Activated CD8-positive, alpha-beta memory T cell treated with anti-CD3 and anti-CD28 coated beads for 1 hour (primary cell): Measurements from ENCODE around the gene ERO1A.
"Not testable (repeated sequence)": the region's sequence is repeated elsewhere in the genome, so short reads cannot be mapped to it uniquely, and the experiment has no call there.

ENCODE experiments used
- DNase-seq, 2 donors: peaks; one replicate each; pipeline ENCODE4 v3.0.0-alpha.2; 2020; ENCODE audit warnings: low read depth in 1 of 2; ENCODE audit errors: extremely low read depth in 1 of 2

The ERO1A gene, protein sequence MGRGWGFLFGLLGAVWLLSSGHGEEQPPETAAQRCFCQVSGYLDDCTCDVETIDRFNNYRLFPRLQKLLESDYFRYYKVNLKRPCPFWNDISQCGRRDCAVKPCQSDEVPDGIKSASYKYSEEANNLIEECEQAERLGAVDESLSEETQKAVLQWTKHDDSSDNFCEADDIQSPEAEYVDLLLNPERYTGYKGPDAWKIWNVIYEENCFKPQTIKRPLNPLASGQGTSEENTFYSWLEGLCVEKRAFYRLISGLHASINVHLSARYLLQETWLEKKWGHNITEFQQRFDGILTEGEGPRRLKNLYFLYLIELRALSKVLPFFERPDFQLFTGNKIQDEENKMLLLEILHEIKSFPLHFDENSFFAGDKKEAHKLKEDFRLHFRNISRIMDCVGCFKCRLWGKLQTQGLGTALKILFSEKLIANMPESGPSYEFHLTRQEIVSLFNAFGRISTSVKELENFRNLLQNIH

DNA sequence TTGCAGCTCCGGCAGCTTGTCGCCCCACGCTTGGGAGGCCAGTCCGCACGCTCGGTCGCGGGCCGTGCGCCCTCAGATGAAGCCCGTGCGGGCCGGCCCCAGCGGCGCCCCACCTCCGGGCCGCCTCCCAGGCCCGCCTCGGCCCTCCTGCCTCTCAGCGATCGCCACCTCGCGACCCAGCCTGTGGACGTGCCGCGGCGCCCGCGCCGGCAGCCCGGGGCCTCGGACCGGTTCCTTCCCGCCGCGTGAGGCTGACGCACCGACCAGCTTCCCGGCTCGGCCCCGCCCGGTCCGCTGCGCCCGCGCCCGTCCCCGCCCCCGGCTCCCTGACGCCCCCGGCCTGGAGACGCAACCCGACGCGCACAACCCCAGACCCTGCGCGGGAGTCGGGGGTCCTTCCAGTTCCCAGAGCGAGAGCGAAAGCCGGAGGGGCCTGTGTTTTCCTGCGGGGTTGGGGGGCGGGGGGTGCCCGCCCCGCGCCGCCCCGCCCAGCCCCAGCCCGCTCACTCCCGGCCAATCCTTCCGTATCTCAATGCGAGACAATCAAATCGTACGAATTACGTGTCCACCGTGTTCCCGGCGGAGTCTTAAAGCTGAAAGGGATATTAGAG is at the start of gene ERO1A:
ERO1A (minus strand) TSS at position 78 of the 611 bp plus-strand sequence; CDS start at position 1, 77 bp downstream.
- peak in 1 of 2 donors; percentile 45 for DNase-seq

DNA sequence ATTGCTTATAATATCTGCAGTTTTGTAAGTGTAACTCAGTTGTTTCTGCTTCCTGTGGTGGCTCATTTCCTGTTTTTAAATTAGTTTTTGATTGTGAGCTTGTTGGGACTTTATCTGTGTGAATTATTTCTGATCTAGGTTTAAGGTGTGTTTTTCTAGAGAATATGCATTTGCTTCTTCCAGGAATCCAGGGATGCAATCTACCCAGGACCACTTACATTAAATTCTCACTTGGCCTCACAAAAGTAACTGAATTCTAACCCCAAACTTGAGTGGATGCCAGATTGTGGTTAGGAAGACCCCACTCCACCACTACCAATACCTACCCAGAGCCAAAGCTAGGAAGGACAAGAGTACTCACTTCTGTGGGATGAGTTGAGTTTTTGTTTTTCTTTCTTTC is 46.5 kb upstream of the ERO1A start:
- no peak for DNase-seq

DNA sequence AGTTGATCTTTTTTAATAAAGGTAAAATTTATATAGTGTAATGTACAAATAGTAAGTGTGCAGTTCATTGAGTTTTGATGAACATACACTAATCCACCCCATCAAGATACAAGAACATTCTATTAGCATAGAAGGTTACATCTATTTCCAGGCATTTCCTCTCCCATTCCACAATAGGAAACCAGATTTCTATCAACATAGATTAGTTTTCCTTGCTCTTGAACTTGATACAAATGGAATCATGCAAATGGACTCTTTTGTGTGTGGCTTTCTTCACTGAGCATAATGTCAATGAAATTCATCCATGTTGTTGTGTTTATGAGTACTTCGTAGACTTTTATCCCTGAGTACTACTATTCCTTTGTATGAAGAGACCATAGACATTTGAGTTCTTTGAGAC is 45.4 kb upstream of the ERO1A start:
- no peak for DNase-seq

DNA sequence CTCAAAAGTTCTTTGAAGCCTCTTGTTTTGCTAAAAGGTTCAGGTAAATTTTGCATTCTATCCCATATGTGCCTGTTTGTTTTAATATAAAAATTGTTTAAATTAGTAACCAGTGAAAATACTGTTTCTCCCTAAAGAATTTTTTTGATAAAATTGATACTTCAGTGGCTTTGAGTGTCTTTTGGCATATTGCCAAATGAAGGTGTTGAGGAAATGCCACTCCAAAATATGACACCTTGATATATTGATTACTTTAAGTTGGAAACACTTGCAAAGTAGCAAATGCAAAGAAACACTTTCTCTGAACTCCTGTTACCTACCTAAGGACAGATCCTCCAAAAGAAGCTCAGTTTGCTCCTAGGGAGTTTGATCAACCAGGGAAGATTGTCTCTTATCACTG is 43.1 kb upstream of the ERO1A start:
- no peak for DNase-seq

DNA sequence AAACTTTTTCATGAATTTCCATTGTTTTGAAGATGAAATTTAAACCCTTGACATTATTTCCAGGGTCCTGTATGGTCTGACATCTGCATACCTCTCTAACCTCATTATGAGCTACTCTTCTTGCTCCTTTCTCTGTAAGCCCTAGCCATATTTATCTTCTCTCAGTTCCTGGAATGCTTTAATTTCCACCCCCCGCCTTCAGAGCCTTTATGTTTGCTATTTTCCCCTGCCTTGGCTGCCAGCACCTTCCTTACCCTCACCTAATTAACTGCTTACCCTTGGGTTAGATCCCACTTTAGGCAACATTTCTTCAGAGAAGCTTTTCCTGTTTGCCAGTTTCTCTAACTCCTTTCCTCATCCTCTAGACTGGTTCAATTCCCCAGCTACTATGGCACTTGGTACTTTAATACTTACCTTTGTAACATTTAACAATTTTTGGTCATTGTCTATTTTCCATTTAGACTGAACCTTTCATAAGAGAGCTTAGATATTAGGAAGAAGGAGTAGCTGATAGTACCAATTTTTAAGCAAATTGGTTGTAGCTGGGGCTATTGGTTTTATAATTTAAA is 40.6 kb upstream of the ERO1A start:
- DNase-seq: no peak

DNA sequence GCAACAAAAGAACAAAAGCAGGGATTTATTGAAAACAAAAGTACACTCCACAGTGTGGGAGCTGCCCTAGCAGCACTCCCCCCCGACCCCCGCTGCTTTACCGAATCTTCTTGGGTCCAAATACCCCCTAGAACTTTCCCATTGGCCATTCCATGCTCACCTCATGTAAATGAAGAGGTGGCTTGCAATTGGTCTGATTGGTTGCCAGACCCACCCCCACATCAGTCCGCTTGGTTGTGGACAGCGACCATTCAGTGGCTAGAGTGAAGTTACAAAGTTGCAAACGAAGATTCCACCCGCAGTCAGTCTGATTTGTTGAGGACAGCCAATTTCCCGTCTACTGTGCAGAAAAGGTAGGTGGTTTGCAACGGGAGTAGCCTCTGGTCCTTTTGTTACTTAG is 38.5 kb upstream of the ERO1A start:
- DNase-seq: no peak

DNA sequence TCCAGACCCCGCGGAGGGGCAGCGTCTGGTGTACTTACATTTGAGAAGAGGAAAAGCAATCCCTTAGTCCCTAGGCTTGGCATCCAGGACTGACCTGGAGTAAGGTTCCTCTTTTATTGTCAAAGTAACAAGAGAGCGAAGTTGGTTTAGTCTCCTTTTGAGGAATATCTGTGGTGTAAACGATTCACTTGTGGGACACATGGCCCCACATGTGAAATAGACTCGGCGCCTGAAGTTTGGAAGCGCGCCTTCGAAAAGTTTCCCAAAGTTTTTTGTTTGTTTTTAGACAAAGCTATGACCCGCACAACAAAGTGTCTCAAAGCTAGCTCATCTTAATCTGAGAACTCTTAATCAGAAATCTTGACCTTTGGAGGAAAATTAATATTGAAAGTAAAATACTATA is 35.4 kb upstream of the ERO1A start:
- no peak for DNase-seq

DNA sequence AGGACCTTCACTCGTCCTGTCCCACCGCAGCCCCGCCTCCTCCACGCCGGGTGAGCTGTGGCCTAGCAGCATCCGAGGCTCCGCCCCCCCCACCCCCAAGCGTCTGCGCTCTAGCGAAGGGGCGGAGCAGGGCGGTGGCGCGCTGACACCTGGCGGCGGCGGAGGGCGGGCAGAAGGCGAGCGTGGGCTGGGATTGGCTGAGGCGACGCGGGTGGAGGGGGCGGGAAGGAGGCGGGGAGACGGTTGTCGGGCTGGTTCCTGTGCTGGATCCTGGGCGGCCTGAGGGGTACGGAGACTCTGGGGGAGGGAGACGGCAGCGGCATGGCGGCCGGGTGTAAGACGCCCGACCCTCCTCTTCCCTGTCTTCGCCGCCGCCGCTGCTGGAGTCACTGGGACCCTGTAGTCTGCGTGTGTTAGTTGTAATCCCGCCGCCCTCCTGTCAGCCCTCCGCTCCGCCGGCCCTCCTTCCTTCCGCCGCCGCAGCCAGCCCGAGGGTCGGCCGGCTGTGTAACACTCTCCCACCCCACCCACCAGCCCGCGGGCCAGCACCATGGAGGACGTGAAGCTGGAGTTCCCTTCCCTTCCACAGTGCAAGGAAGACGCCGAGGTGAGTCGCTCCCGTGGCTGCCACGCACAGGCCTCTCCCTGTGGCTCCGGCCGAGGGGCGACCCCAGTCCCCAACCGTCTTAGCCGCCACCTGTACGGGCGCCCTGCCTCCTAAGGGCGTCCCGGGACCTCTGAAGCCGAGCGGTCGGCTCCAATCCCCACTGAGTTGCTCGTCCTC is 34.8 kb upstream of the ERO1A start, which contains the start of gene STYX:
STYX (plus strand) TSS at position 242 of the 784 bp plus-strand sequence; CDS start at position 551, 309 bp downstream.
- peak; percentile 97 for DNase-seq

DNA sequence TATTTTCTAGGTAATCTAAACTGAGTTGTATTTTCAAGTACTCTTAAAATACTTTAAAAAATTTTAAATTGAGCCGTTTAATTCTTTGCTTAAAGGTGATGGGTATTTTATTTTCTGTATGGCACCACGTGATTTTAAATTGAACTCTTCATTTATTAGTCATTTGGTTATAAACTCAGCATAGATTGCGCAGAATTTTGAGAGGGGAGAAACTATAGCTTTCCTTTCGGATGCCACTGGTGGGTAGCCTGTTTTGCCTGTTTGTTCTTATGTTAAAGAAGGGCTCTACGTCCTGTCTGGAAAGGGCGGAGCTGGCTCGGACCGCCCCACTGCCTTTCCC is 34.2 kb upstream of the ERO1A start:
- no peak for DNase-seq

DNA sequence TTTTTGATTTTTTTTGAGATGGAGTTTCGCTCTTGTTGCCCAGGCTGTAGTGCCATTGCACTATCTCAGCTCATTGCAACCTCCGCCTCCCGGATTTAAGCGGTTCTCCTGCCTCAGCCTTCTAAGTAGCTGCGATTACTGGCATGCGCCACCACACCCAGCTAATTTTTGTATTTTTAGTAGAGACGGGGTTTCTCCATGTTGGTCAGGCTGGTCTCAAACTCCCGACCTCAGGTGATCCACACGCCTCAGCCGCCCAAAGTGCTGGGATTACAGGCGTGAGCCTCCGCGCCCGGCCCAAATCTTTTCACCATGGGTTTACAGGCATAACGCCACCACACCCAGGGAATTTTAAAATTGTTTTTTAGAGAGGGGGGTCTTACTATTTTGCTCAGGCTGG is 33.7 kb upstream of the ERO1A start:
- not testable (repeated sequence) for DNase-seq

DNA sequence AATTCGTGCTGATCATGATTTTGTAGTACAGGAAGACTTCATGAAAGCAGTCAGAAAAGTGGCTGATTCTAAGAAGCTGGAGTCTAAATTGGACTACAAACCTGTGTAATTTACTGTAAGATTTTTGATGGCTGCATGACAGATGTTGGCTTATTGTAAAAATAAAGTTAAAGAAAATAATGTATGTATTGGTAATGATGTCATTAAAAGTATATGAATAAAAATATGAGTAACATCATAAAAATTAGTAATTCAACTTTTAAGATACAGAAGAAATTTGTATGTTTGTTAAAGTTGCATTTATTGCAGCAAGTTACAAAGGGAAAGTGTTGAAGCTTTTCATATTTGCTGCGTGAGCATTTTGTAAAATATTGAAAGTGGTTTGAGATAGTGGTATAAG is 32.2 kb upstream of the ERO1A start:
- not testable (repeated sequence) for DNase-seq

DNA sequence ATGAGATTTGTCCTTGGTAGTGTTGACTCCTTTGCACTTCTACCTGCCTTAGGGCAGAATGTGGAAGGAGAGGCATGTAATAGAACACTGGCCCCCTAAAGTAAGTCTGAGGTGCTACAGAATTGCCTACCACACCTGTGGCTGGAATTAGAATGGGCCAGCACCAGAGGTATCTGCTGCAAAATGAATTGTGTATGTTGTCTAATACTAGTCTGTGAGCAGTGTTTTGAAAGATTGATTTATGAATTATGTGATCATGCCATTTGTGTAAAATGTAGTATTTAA is 28.9 kb upstream of the ERO1A start:
- no peak for DNase-seq

DNA sequence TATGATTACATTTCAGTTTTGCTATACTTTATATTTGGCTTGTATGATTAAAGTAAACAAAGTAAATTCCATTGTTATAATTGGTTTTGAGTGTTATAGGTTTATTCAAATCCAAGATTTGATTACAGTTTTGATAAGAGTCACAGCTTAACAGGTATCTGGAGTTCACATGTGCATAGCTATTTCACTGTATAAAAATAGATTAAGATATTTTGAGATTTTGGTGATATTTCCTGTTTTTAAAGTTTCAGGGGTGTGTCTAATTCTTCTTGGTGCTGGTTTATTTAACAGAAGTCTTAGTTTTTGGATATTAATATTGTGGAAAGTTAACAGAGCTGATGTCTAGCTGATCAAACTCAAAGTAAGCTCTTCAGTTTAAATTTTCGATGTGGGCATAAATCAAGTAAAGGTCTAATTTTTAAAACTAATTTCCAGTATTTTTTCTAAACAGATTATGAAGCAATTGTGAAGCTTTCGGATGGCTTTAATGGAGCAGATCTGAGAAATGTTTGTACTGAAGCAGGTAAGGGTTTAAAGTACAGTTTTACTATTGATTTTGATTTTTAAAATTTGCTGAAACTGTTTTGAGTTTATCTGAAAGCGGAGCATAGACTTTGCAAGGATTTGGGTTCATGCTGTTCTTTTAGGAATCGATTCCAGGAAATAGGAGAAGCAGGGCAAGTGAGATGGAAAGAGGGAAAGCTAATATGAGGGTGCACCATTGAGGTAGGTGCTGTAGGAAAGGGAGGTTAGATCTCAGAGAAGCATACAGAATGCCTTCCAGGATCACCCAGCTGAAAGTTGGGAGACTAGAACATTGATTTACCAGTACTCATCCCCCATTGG is 28.4 kb upstream of the ERO1A start:
- no peak for DNase-seq

DNA sequence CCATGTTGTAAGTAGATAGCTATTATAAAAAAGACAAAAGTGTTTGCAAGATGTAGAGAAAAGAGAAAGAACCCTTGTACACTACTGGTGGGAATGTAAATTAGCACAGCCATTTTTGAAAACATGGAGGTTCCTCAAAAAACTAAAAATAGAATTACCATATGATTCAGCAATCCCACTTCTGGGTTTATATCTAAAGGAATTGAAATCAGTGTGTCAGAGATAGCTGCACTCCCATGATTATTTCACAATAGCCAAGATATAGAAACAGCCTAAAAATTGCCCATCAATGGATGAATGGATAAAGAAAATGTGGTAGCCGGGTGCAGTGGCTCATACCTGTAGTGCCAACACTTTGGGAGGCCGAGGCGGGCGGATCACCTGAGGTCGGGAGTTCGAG is 20.8 kb upstream of the ERO1A start:
- no peak for DNase-seq

DNA sequence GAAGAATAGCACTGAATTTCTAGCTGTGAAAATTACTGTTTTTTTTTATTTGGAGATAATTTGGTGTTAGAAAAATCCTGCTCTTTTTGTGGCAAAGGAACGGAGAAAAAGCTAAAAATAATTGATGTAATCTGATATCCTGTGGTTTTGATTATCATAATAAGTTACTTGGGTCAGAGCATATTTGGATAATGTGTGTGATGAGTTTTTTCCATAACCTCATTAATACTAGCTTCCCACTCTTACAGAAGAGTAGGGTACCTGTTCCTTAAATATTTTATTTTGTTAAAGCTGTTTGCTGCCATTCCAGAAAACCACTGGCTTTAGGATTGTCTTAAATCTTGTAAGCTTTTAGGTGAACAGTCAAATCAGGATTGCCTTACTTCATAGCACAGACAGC is 16.3 kb upstream of the ERO1A start:
- no peak for DNase-seq

DNA sequence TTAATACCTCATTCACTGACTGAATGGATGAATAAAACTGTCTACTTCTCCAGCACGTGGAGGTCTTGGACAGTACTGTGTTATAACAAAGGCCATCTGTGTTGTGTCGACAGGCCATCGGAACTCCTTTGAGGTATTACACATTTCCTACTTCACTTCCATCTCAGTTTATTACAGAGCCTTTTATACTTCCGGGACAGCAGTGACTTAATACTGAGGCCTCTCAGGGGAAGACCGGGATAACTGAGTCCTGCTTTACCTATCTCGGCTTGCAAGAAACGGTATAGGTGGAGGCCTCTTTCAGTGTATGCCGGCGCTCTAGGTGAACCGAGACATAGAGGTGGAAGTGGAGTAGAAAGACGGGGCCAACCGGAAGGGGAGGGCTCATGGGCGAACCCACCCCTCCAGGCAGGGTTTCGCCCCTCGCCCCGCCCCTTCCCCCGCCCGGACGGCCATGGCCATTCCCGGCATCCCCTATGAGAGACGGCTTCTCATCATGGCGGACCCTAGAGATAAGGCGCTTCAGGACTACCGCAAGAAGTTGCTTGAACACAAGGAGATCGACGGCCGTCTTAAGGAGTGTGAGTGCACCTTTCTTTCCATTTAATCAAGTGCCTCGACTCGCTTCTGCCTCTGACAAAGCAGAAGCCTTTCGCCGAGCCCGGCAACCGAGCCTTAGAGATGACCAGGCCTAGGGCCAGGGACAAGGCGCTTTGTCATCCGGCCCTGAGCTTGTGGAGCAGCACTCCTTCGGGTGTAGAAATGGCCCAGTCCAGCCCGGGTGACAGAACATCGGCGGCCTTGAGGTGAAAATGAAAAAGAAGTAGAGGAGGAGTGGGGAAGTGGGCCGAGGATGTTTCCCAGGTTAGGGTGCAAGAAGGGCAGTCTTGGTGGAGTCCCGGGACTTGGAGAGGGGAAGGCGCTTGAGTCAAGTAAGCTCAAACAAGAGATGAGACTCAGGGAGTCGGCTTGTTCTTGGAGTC is 11.7 kb upstream of the ERO1A start, which contains the start of gene PSMC6:
PSMC6 (plus strand) TSS at position 477 of the 983 bp plus-strand sequence; CDS start at position 497, 20 bp downstream.
- DNase-seq: peak; percentile 89 to 95

DNA sequence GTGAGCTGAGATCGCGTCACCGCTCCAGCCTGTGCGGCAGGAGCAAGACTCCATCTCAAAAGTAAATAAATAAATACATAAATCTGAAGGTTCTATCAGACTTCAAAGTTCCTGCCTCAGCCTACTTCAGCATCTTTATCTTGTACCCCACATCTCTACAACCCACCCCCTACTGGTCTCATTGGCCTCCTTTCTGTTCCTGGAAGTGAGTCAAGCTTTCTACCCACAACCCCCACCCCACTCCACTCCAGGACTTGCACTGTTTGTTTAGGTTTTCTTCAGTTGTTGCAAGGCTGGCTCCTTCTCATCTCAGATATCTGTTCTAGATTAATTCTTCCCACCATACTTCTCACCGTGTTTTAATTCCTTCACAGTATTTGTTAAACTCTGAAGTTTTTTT is 10.9 kb upstream of the ERO1A start:
- no peak for DNase-seq

DNA sequence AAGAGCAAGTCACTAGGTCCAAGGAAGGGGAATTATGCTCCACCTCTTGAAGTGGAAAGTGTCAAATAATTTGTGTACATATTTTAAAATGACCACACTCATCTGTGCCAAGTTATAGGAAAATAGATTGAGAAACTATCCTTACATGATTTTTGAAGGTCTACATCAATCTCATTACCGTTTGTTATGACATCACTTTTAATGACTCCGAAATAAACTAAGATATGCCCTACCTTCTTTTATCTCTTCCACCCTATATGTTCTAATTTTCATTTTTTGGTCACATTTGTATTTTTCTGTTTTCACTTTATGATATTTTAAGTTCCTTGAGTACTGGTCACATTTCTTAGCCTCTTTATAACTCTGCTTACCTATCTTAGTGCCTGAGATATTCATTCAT is 8.3 kb upstream of the ERO1A start:
- DNase-seq: no peak

DNA sequence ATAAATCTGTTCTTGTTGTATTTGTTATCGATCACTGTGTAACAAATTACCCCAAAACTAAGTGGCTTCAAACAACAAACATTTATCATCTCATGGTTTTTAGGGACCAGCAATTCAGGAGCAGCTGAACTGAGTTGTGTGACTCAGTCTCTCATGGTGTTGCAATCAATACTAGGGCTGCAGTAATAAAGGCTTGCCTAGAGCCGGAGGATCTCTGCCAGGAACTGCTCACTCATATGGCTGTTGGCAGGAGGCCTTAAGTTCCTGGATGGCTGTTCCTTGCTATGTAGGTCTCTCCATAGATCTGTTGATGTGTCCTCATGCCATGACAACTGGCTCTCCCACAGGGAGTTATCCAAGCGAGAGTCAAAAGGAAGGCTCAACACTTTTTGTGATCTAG is 7.9 kb upstream of the ERO1A start:
- no peak for DNase-seq
